HG02642 (cell line): ENCODE data around the gene GLIS2.

ENCODE experiments used
- ATAC-seq: cut with Tn5 transposase; IDR thresholded peaks from one replicate; pipeline ENCODE4 v1.9.1; 2021; ENCODE audit warnings: mild to moderate bottlenecking; ENCODE audit not compliant: unreplicated experiment, poor library complexity

GLIS2 gene

GRCh38 chr16:4378999-4379690 lies 63.3 kb downstream of the GLIS2 start:
- no peak for ATAC-seq

- no peak for ATAC-seq
Observed at GRCh38 chr16:4380119-4381063, 64.5 kb downstream of the GLIS2 start.

GRCh38 chr16:4381072-4381934 lies 65.4 kb downstream of the GLIS2 start:
- ATAC-seq: no peak

GRCh38 chr16:4381935-4382794 lies 66.3 kb downstream of the GLIS2 start:
- no peak for ATAC-seq

GRCh38 chr16:4382795-4383357 lies 67.0 kb downstream of the GLIS2 start:
- no peak for ATAC-seq

GRCh38 chr16:4383591-4384444 lies 68.0 kb downstream of the GLIS2 start:
- ATAC-seq: no peak

GRCh38 chr16:4384509-4384942 lies 68.7 kb downstream of the GLIS2 start:
- no peak for ATAC-seq

- ATAC-seq: no peak
Observed at GRCh38 chr16:4385066-4385788, 69.4 kb downstream of the GLIS2 start.

- no peak for ATAC-seq
Observed at GRCh38 chr16:4385789-4386450, 70.1 kb downstream of the GLIS2 start.

GRCh38 chr16:4386451-4386805 lies 70.6 kb downstream of the GLIS2 start:
- ATAC-seq: no peak

GRCh38 chr16:4386951-4387565 lies 71.2 kb downstream of the GLIS2 start:
- ATAC-seq: no peak

- ATAC-seq: no peak
Observed at GRCh38 chr16:4387781-4388180, 71.9 kb downstream of the GLIS2 start.

- ATAC-seq: no peak
Observed at GRCh38 chr16:4388271-4389021, 72.6 kb downstream of the GLIS2 start.
